ENCODE data around the gene KIR3DL2. TPM values are rescaled to one million over a fixed set of nuclear protein-coding genes. Genes with fewer than 3 reads are reported as not detected.

The KIR3DL2 gene
- total and polyA plus RNA-seq, 2 of the 4 experiments (the other 2 are of a cell fraction): not detected

DNA sequence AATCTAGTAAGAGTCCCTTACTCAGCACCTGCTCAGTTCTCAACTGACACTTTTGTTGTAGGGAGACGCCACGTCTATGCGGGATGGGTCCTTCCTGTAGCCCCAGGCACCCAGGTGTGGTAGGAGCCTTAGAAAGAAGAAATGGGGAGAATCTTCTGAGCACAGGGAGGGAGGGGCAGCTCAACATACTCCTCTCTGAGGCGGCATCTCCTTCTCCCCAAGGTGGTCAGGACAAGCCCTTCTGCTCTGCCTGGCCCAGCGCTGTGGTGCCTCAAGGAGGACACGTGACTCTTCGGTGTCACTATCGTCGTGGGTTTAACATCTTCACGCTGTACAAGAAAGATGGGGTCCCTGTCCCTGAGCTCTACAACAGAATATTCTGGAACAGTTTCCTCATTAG, 45.7 kb upstream of the KIR3DL2 start:
- Histone ChIP-seq H3K27ac (ENCODE audit: insufficient read depth, low read length) (no peak overlapping the region), H4K5ac (ENCODE audit: low read depth, low read length) (no peak overlapping the region), H2AFZ (replicated peaks; ENCODE audit: low read length, poor library complexity) (no peak overlapping the region), H3K4ac (ENCODE audit: low read depth, low read length) (no peak overlapping the region), H2AK5ac (ENCODE audit: low read depth, low read length) (no peak overlapping the region), H2BK20ac (ENCODE audit: low read depth, low read length) (no peak overlapping the region), H4K20me1 (ENCODE audit: insufficient read depth, low read length) (no peaks in the 10 kb centered on the region), H3K18ac (ENCODE audit: low read depth, low read length) (no peak overlapping the region), H3K23ac (ENCODE audit: low read depth, low read length) (no peak overlapping the region), H3K4me1 (ENCODE audit: control insufficient read depth, insufficient read depth, low read length) (no peaks in the 10 kb centered on the region), H3K27me3 (ENCODE audit: control insufficient read depth, insufficient read depth, low read length) (no peaks in the 10 kb centered on the region), H3K36me3 (ENCODE audit: control insufficient read depth, insufficient read depth, low read length) (no peaks in the 10 kb centered on the region), H4K8ac (ENCODE audit: low read depth in 2 of 2, low read length in 2 of 2) (no peak overlapping the region), H3K56ac (ENCODE audit: extremely low read depth, insufficient read depth, low read length) (no peak overlapping the region), H3K9me1 (ENCODE audit: insufficient read depth, low read length) (no peaks in the 10 kb centered on the region), H3K4me2 (ENCODE audit: low read depth, low read length) (no peak overlapping the region), H3K4me3 (ENCODE audit: insufficient read depth, low read depth, low read length) (no peak overlapping the region), H2BK5ac (ENCODE audit: low read depth, low read length, poor library complexity, severe bottlenecking) (no peak overlapping the region), H2BK15ac (ENCODE audit: low read depth, low read length) (no peak overlapping the region), H3K9ac (ENCODE audit: low read depth, low read length) (no peak overlapping the region), H4K91ac (ENCODE audit: insufficient read depth, low read depth, low read length) (no peak overlapping the region), H2AK9ac (replicated peaks; ENCODE audit: low read depth, low read length, poor library complexity) (no peak overlapping the region), H3K14ac (replicated peaks; ENCODE audit: low read depth, low read length) (no peak overlapping the region), H3K9me3 (ENCODE audit: control insufficient read depth, insufficient read depth, low read length) (peaks cover 32% of the 10 kb centered on the region), H2BK120ac (ENCODE audit: low read depth, low read length) (no peak overlapping the region), H3K79me1 (ENCODE audit: low read depth in 1 of 2, low read length in 2 of 2) (no peaks in the 10 kb centered on the region)
- 100% methylated on average over 2 of the region's 10 CpGs; no CpG with 5 or more reads in 1 of the 2 experiments for WGBS, 2 experiments (ENCODE audit: extremely low coverage in 2 of 2, insufficient read length in 1 of 2)
- dilution Hi-C loops (cut with HindIII; ENCODE audit: low sequenced_read_pairs, unreplicated experiment) (no loop called here), in situ Hi-C loops (cut with MboI; ENCODE audit: low sequenced_read_pairs) (no loop called here), intact Hi-C loops (cut with micrococcal nuclease) (no loop called here)
- TF ChIP-seq POLR2A (IDR thresholded peaks at IDR 0.05; ENCODE audit: low read depth, low read length): no peak
- TF ChIP-seq BHLHE40 (IDR thresholded peaks at IDR 0.05; ENCODE audit: low read depth, low read length): no peak
- no peak for TF ChIP-seq RFX5 (IDR thresholded peaks at IDR 0.05; ENCODE audit: low read depth, low read length)
- TF ChIP-seq NFE2L2 (IDR thresholded peaks at IDR 0.05; ENCODE audit: low read depth, low read length): no peak
- TF ChIP-seq, protein P1, sequence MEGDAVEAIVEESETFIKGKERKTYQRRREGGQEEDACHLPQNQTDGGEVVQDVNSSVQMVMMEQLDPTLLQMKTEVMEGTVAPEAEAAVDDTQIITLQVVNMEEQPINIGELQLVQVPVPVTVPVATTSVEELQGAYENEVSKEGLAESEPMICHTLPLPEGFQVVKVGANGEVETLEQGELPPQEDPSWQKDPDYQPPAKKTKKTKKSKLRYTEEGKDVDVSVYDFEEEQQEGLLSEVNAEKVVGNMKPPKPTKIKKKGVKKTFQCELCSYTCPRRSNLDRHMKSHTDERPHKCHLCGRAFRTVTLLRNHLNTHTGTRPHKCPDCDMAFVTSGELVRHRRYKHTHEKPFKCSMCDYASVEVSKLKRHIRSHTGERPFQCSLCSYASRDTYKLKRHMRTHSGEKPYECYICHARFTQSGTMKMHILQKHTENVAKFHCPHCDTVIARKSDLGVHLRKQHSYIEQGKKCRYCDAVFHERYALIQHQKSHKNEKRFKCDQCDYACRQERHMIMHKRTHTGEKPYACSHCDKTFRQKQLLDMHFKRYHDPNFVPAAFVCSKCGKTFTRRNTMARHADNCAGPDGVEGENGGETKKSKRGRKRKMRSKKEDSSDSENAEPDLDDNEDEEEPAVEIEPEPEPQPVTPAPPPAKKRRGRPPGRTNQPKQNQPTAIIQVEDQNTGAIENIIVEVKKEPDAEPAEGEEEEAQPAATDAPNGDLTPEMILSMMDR (conservative IDR thresholded peaks at IDR 0.05; ENCODE audit: low read depth, low read length): no peak
- no peak for TF ChIP-seq RAD21 (IDR thresholded peaks at IDR 0.05; ENCODE audit: low read length)
- no peak for TF ChIP-seq USF2 (IDR thresholded peaks at IDR 0.05; ENCODE audit: low read depth, low read length)
- TF ChIP-seq FOS (IDR thresholded peaks at IDR 0.05; ENCODE audit: low read depth, low read length): no peak
- ChIA-PET POLR2A (ENCODE audit: unreplicated experiment) (no interaction called here), CTCF (no interaction called here)
- BruUV-seq (replicated peaks): no TSS peak
- DNase-seq: no peak
- ATAC-seq (ENCODE audit: low read depth): no peak
